Adrenal gland (tissue), 12 donors: Measurements from ENCODE around the gene GMEB2. TPM values are rescaled to one million over a fixed set of nuclear protein-coding genes. Genes with fewer than 3 reads are reported as not detected.

Source experiments
- DNase-seq, 7 donors: peaks; one replicate each; pipeline ENCODE4 v3.0.0-alpha.2; 2019 to 2020
- H3K27ac ChIP-seq, 5 donors: fragments of 200-600 bp; sonication (generic) in 4 of 5; 1 replicate in 3 of 5; 2 replicates in 2 of 5; pipeline versions ENCODE4 v1.5.1 to v1.8.0; 2016 to 2020; ENCODE audit warnings: mild to moderate bottlenecking in 1 of 5
- H3K27me3 ChIP-seq: fragments of 200-600 bp; 2 replicates; pipeline ENCODE4 v1.8.0; 2021
- H3K36me3 ChIP-seq, 2 donors: fragments of 200-600 bp; replicated peaks in 1 of 2; 1 replicate in 1 of 2; 2 replicates in 1 of 2; pipeline versions ENCODE4 v1.5.1 to v1.8.0; 2018 to 2022
- H3K4me1 ChIP-seq, 2 donors: fragments of 200-600 bp; replicated peaks in 1 of 2; 1 replicate in 1 of 2; 2 replicates in 1 of 2; pipeline versions ENCODE4 v1.5.1 to v1.8.0; 2018 to 2021
- H3K4me3 ChIP-seq, 4 donors: fragments of 200-600 bp; sonication (generic) in 3 of 4; one replicate each; pipeline ENCODE4 v1.5.1; 2016 to 2018
- H3K9me3 ChIP-seq, 3 donors: fragments of 200-600 bp; sonication (generic) in 1 of 3; replicated peaks in 1 of 3; 1 replicate in 2 of 3; 2 replicates in 1 of 3; pipeline versions ENCODE4 v1.5.1 to v1.8.0; 2016 to 2021
- POLR2A ChIP-seq, 2 donors: fragments of 450-650 bp; IDR thresholded peaks; one replicate each; pipeline ENCODE4 v1.6.1; 2017; ENCODE audit warnings: antibody characterized with exemption in 2 of 2, mild to moderate bottlenecking in 2 of 2, moderate library complexity in 1 of 2
- WGBS, 4 donors: extraction: QIAGEN DNeasy Blood & Tissue Kit in 2 of 4; methylation state at CpG; one replicate each; pipeline versions ENCODE4 v1.1.5 to v1.1.7; 2013 to 2017; 5-methylcytosine and 5-hydroxymethylcytosine counted together
- intact Hi-C, 2 donors: fragments of 100-400 bp; cut with DNase I; formaldehyde crosslinking; loops; one replicate each; pipeline versions ENCODE4 v1.14.1 to v1.15.0; 2022 to 2023
- polyA plus RNA-seq, 3 donors: library from polyadenylated mRNA; stranded (reverse); fragments of 200-250 nt in 2 of 3; fragments of 350-450 nt in 1 of 3; fragmentation: Illumina TruSeq in 1 of 3; extraction: RNeasy Lipid Tissue Mini Kit (QIAGEN cat#74804) in 1 of 3; gene quantifications; one replicate each; pipeline ENCODE4 v1.2.3, GENCODE V29; 2013 to 2014
- total RNA-seq, 9 donors: library from RNA; depleted of rRNA in 4 of 9; stranded (reverse); fragments of >200 nt in 4 of 9; fragments of 120-200 nt in 1 of 9; fragmentation: NEBNext Ultra II Directional in 1 of 9; extraction: Animal tissue kit (Norgen Biotek cat#: 25700) in 1 of 9; gene quantifications; one replicate each; pipeline versions ENCODE4 v1.1.0 to v1.2.4, GENCODE V29; 2013 to 2023
- TF ChIP-seq, protein P1 (sequence below), 6 experiments: fragments of 450-650 bp in 4 of 6; fragments of 200-600 bp in 2 of 6; sonication (generic) in 1 of 6; IDR thresholded peaks; 1 replicate in 5 of 6; 2 replicates in 1 of 6; pipeline versions ENCODE4 v1.5.1 to v1.8.0; 2016 to 2021; ENCODE audit warnings: antibody characterized with exemption in 6 of 6, mild to moderate bottlenecking in 2 of 6, moderate library complexity in 1 of 6
- donor health status: healthy with polysubstance abuse.
- donor health status: Bipolar disorder and iron deficiency.
- donor health status: DM: yes; HTN: yes; CAD: no.
- donor health status: DM: no; HTN: no; CAD: no.
- donor health status: DM: no; HTN: no; CAD: no.
- donor health status: DM: yes; HTN: yes; CAD: no.

GMEB2 gene
- total and polyA plus RNA-seq, 12 donors, result 4.2 to 18.2 (median 12.5) TPM

GRCh38 chr20:63540417-63541186, 86.3 kb downstream of the GMEB2 start:
- intact Hi-C loops, result no loop called here
- Histone ChIP-seq H3K27me3 (no peaks in the 10 kb centered on the region), H3K36me3 (no peaks in the 10 kb centered on the region), H3K9me3 (no peaks in the 10 kb centered on the region), H3K4me3 (no peak overlapping the region), H3K27ac (no peak overlapping the region), H3K4me1 (peaks cover 0 to 7% of the 10 kb centered on the region in 2 donors)
- no peak for DNase-seq
- 63 to 75% (median 71%) methylated on average over 20 to 49 of the region's 49 CpGs for WGBS, 4 donors
- TF ChIP-seq, protein P1, sequence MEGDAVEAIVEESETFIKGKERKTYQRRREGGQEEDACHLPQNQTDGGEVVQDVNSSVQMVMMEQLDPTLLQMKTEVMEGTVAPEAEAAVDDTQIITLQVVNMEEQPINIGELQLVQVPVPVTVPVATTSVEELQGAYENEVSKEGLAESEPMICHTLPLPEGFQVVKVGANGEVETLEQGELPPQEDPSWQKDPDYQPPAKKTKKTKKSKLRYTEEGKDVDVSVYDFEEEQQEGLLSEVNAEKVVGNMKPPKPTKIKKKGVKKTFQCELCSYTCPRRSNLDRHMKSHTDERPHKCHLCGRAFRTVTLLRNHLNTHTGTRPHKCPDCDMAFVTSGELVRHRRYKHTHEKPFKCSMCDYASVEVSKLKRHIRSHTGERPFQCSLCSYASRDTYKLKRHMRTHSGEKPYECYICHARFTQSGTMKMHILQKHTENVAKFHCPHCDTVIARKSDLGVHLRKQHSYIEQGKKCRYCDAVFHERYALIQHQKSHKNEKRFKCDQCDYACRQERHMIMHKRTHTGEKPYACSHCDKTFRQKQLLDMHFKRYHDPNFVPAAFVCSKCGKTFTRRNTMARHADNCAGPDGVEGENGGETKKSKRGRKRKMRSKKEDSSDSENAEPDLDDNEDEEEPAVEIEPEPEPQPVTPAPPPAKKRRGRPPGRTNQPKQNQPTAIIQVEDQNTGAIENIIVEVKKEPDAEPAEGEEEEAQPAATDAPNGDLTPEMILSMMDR (IDR thresholded peaks at IDR 0.05), result no peak
- no peak for TF ChIP-seq POLR2A (IDR thresholded peaks at IDR 0.05)

GRCh38 chr20:63539441-63540370, 87.2 kb downstream of the GMEB2 start:
- H3K27ac ChIP-seq, result no peak overlapping the region
- H3K4me3 ChIP-seq, result no peak overlapping the region
- H3K4me1 ChIP-seq, result peaks cover 0 to 7% of the 10 kb centered on the region in 2 donors
- intact Hi-C loops, result loop anchor here (2.0 to 10.0 kb wide), 3 partner anchors 325 to 438 kb away; partner anchors contain the start of genes ABHD16B (in 1 of the 2), SAMD10 (in 1 of the 2) and TPD52L2 (in 1 of the 2)
- no peak for DNase-seq
- no peaks in the 10 kb centered on the region for H3K9me3 ChIP-seq
- WGBS, 4 donors, result 75 to 91% (median 87%) methylated on average over 8 to 29 of the region's 29 CpGs
- H3K27me3 ChIP-seq, result peaks cover under 1% of the 10 kb centered on the region
- H3K36me3 ChIP-seq, result no peaks in the 10 kb centered on the region
- TF ChIP-seq, protein P1 (IDR thresholded peaks at IDR 0.05), result no peak

DNA sequence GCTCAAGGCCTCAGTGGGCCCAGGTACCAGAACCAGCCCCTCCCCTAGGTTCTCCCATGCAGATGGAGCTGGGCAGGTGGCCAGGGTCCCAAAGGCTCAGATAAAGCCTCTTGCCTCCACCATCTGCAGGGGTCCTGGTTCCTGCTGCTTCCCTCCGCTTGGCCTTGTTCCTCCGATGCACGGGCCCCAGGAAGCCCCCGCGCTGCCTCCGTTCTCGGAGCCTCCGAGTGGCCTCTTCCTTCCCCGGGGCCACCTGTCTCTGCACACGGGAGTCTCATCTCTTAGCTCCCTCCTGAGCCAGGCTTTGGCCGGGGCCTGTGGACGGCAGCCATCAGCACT, 87.8 kb downstream of the GMEB2 start:
- no peak for TF ChIP-seq POLR2A (IDR thresholded peaks at IDR 0.05)
- TF ChIP-seq, protein P1 (IDR thresholded peaks at IDR 0.05), result no peak
- H3K9me3 ChIP-seq, result no peaks in the 10 kb centered on the region
- peaks cover 7% of the 10 kb centered on the region for H3K27me3 ChIP-seq
- H3K27ac ChIP-seq, result no peak overlapping the region
- H3K36me3 ChIP-seq, result no peaks in the 10 kb centered on the region
- intact Hi-C loops, result loop anchor here (2.0 to 10.0 kb wide), 3 partner anchors 326 to 438 kb away; partner anchors contain the start of genes ABHD16B (in 1 of the 2), SAMD10 (in 1 of the 2) and TPD52L2 (in 1 of the 2)
- H3K4me3 ChIP-seq, result no peak overlapping the region
- 81 to 92% (median 85%) methylated on average over 8 to 12 of the region's 12 CpGs for WGBS, 4 donors
- H3K4me1 ChIP-seq, result peaks cover 0 to 7% of the 10 kb centered on the region in 2 donors
- DNase-seq, result no peak
